Astrocyte (in vitro differentiated cells and primary cell): ENCODE data around the gene RASA1. TPM values are rescaled to one million over a fixed set of nuclear protein-coding genes. Genes with fewer than 3 reads are reported as not detected.

Source experiments
- total RNA-seq: library from RNA; stranded (reverse); gene quantifications from 2 replicates; pipeline ENCODE4 v1.2.1, GENCODE V29; 2021

Gene RASA1
- total RNA-seq, 1 donor from 2014 or later: 62.8 TPM

Other genes starting within 250 kb of the RASA1 start
- 30.5 and 31.6 TPM in 2 replicates for gene CCNH, start 145.0 kb downstream of the RASA1 start, total RNA-seq